ENCODE data around the gene SARS1. TPM values are rescaled to one million over a fixed set of nuclear protein-coding genes. Genes with fewer than 3 reads are reported as not detected.

The SARS1 gene
- total and polyA plus RNA-seq, 2 of the 13 experiments (the other 11 are each of a cell fraction or from before 2014, with no cell fraction given), result 103 to 134 TPM

- peak; percentile 46; the same call in 1 of the 2 replicates for TF ChIP-seq MXD1 (CRISPR knock-in tag; IDR thresholded peaks at IDR 0.05)
- TF ChIP-seq RCOR2 (CRISPR knock-in tag; IDR thresholded peaks at IDR 0.05), result no peak
- TF ChIP-seq HNRNPL (IDR thresholded peaks at IDR 0.05; ENCODE audit: low read depth, low read length), result no peak
- TF ChIP-seq ZSCAN21 (CRISPR knock-in tag; IDR thresholded peaks at IDR 0.05; ENCODE audit: borderline replicate concordance), result 0 out of 2 replicates have a peak, but pooled peaks have one; percentile 51
- TF ChIP-seq SIN3A (IDR thresholded peaks at IDR 0.05; ENCODE audit: borderline replicate concordance, low read depth, low read length), result peak; percentile 41; the same call in 1 of the 2 replicates
- no peak for TF ChIP-seq ATF6 (CRISPR knock-in tag; conservative IDR thresholded peaks at IDR 0.05)
- no peak for TF ChIP-seq ZNF317 (CRISPR knock-in tag; IDR thresholded peaks at IDR 0.05)
- no peak for TF ChIP-seq DR1 (CRISPR knock-in tag; IDR thresholded peaks at IDR 0.05)
- no peak for TF ChIP-seq ZNF3 (CRISPR knock-in tag; IDR thresholded peaks at IDR 0.05)
- TF ChIP-seq ZNF572 (CRISPR knock-in tag; IDR thresholded peaks at IDR 0.05), result no peak
- TF ChIP-seq ZNF557 (CRISPR knock-in tag; IDR thresholded peaks at IDR 0.05), result no peak
- no peak for TF ChIP-seq ZNF646 (CRISPR knock-in tag; IDR thresholded peaks at IDR 0.05)
- TF ChIP-seq FOXO4 (CRISPR knock-in tag; conservative IDR thresholded peaks at IDR 0.05), result 0 out of 2 replicates have a peak, but pooled peaks have one; percentile 8
- no peak for TF ChIP-seq ZNF576 (CRISPR knock-in tag; IDR thresholded peaks at IDR 0.05)
- no peak for TF ChIP-seq NFIB (CRISPR knock-in tag; IDR thresholded peaks at IDR 0.05; ENCODE audit: borderline replicate concordance)
- no peak for TF ChIP-seq HNF4A (CRISPR knock-in tag; IDR thresholded peaks at IDR 0.05)
- TF ChIP-seq ZNF660 (CRISPR knock-in tag; IDR thresholded peaks at IDR 0.05; ENCODE audit: borderline replicate concordance, low read depth), result no peak
Measured at GRCh38 chr1:109249654-109250401, 36.1 kb downstream of the SARS1 start (continued).

All from HepG2 (cell line).